Measurements from ENCODE around the gene PLXNA2.

- TF ChIP-seq POLR2A (IDR thresholded peaks at IDR 0.05), result no peak
- TF ChIP-seq, protein P1, sequence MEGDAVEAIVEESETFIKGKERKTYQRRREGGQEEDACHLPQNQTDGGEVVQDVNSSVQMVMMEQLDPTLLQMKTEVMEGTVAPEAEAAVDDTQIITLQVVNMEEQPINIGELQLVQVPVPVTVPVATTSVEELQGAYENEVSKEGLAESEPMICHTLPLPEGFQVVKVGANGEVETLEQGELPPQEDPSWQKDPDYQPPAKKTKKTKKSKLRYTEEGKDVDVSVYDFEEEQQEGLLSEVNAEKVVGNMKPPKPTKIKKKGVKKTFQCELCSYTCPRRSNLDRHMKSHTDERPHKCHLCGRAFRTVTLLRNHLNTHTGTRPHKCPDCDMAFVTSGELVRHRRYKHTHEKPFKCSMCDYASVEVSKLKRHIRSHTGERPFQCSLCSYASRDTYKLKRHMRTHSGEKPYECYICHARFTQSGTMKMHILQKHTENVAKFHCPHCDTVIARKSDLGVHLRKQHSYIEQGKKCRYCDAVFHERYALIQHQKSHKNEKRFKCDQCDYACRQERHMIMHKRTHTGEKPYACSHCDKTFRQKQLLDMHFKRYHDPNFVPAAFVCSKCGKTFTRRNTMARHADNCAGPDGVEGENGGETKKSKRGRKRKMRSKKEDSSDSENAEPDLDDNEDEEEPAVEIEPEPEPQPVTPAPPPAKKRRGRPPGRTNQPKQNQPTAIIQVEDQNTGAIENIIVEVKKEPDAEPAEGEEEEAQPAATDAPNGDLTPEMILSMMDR (IDR thresholded peaks at IDR 0.05), result peak; percentile 43 to 63 (median 54)
- TF ChIP-seq POLR2AphosphoS5 (IDR thresholded peaks at IDR 0.05; ENCODE audit: insufficient read depth in 1 of 2, low read depth in 1 of 2), result no peak
Measured at GRCh38 chr1:208093754-208094719, 150.1 kb downstream of the PLXNA2 start.

Data from vagina (tissue), 2 donors.